HG03575 (cell line): ENCODE results near the gene KATNBL1.
A peak's percentile ranks its signal among the peaks of the same experiment; 100 is the strongest.
"Not testable (repeated sequence)": the region's sequence is repeated elsewhere in the genome, so short reads cannot be mapped to it uniquely, and the experiment has no call there.

Experiments used
- ATAC-seq: cut with Tn5 transposase; IDR thresholded peaks from one replicate; pipeline ENCODE4 v1.9.1; 2021; ENCODE audit not compliant: unreplicated experiment, insufficient number of reproducible peaks, low FRiP score; ENCODE audit errors: extremely low read depth

The KATNBL1 gene

DNA sequence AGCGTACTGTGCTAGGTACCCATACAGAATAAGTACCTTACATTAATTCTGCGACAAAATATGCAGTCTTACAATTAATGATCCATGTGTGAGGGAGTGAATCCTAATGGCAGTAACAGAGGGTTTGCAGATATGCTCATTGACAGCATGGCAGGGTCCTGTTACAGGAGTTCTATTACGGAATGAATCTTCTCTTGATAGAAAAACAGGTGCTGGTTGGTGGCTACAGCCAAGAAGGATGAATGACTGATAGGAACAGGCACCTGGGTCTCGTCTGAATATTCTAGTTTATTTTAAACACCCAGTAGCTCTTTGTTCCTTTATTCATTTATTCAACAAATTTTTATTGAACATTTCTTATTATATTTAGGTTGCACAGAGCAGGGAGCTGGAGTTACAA lies 85.2 kb downstream of the KATNBL1 start:
- no peak for ATAC-seq

- no peak for ATAC-seq
Observed at GRCh38 chr15:34122771-34123183, 87.1 kb downstream of the KATNBL1 start.

DNA sequence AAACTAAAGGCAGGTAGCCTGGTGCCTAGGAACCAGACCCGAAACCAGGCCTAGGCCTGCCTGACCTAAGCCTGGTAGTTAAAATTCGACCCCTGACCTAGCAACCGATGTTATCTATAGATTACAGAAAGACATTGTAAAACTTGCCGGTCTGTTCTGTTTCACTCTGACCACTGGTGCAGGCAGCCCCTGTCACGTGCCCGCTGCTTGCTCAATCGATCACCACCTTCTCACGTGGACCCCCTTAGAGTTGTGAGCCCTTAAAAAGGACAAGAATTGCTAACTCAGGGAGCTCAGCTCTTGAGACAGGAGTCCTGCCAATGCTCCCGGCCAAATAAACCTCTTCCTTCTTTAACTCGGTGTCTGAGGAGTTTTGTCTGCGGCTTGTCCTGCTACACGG lies 88.1 kb downstream of the KATNBL1 start:
- ATAC-seq = not testable (repeated sequence)

- ATAC-seq = not testable (repeated sequence)
Observed at GRCh38 chr15:34120420-34120819, 89.5 kb downstream of the KATNBL1 start.

DNA sequence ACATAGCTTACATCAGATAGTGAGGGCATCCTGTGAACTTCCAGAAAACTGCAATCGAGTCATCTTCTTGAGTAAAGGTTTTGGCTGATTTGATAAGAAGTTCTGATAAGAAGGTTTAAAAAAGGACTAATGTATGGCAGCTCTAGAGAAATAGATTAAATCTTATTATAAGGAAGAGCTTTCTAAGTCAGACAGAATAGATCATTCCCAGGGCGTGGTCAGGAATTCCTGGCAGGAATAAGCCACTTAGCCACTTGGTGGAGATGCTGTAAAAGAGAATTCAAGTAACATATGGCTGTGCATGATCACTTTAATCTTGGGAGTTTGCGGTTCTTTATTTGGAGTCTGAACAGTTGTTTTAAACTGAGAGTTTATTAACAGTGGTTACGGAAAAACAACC lies 90.6 kb downstream of the KATNBL1 start:
- ATAC-seq = no peak

DNA sequence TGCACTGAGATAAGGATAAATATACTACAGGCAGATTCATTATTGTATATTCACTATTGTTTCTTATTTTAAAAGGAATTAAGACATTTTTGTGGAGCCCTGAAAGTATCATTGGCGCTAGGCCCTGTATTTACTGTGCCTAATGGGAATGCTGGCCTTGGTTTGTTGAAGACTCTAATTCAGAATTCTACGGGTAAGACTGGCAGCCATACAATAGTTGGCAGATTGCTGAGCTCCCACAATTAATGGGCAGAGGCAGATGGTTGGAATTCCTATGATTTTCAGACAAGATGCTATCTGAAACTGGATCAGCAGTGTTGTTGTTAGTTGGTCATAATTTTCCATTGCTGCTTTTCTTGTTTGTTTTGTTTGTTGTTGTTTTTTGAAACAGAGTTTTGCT lies 93.3 kb downstream of the KATNBL1 start:
- ATAC-seq = no peak

GRCh38 chr15:34114739-34115138 lies 95.2 kb downstream of the KATNBL1 start:
- no peak for ATAC-seq

DNA sequence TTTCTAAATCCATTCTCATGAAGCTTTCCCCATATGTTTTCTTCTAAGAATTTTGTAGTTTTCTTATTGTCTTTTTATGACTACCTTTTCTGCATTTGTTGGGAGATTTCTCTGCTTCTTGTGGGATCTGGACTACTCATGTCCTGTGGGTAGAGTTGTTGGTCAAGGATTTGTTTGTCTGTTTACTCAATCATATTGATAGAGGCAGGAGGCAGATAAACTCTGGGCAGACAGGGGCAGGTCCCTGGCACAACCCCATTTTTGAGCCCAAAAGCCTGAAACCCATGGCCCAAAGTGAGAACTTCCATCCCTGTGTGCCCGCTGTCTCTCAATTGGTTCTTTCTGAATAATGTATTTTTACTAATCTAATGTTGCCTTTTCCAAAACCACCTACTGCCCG lies 95.7 kb downstream of the KATNBL1 start:
- no peak for ATAC-seq

DNA sequence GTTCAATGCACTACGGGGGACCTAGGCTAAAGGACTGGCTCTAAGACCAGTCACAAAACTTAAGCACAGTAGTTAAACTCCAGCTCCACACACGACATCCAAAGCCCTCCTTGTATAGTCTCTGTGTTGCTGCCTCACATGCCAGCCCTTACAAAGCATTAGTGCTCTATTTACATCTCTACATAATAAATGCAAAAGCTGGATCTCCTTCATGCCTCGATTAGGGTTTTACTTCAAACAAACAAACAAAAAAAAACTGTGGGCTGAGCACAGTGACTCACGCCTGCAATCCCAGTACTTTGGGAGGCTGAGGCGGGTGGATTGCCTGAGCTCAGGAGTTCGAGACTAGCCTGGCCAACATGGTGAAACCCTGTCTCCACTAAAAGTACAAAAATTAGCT lies 98.4 kb downstream of the KATNBL1 start:
- ATAC-seq = no peak

DNA sequence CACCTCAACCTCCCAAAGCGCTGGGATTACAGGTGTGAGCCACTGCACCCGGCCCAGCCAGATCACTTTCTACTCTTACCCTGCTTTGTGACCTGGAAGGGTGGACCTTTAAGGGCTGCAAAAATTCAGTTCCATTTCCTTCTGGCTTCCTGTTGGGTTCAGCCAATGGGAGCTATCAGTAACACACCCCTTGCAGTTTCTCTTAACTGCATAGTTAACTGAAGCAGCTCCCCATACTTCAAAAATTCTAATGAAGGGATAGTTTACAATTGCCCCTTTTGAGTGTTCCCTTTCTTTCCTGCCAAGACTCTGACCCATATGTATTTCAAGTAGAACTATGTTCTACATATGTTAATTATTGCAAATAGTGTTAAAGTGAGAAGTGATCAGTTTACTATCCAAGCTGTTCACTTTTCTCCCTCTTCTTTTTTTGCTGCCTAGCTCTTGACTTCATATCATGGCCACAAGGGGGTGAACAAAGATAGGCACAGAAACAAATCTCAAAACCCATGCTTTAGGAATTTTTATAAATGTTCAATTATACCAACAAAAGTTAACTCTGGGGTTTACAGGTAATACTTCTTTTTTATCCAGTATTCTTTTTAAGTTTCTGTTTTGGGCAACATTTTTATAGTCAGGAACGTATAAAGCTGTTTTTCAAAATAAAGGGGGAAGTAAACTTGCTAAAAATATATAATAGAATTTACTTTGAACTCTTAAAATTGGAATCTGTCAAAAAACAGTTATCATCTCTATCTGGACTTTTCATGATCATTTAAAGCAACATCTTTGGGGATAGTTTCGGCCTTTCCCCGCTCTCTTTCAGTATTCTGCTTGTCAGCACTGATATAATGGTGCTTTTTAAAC lies 99.9 kb downstream of the KATNBL1 start:
- ATAC-seq = no peak

- no peak for ATAC-seq
Observed at GRCh38 chr15:34107315-34107714, 102.6 kb downstream of the KATNBL1 start.

DNA sequence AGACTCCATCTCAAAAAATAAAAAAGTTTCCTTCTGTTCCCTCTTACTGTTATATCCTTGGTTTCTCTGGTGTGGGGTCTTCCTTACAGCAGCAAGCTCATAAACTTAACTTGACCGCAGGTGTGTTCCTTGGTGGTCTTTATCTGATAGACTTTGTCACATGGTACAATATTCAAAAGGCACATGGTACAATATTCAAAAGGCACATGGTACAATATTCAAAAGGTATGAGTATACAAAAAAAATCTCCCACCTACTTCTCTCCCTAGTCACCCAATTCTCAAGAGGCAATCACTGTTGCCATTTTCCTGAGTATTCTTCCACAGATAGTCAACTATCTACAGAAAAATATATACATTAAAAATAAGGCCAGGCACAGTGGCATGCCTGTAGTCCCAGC lies 103.5 kb downstream of the KATNBL1 start:
- ATAC-seq = no peak

DNA sequence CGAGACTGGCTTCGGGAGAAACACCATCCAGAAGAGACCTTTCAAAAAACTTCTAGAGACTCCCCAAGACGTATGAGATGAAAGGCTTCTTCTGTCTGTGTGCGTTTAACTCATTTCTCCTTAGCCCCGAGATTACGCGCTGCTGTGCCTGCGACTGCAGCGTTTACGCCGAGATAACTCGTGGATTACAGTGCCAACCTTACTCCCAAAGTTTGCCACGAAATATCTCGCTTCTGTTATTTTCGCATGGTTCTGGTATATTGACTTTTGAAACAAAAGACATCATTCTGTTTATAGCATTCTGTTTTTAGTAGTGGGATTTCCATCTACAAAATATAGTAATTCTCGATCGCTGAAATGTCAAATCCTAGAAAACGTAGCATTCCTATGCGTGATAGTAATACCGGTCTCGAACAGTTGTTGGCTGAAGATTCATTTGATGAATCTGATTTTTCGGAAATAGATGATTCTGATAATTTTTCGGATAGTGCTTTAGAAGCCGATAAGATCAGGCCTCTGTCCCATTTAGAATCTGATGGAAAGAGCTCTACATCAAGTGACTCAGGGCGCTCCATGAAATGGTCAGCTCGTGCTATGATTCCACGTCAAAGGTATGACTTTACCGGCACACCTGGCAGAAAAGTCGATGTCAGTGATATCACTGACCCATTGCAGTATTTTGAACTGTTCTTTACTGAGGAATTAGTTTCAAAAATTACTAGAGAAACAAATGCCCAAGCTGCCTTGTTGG lies 107.5 kb downstream of the KATNBL1 start:
- no peak for ATAC-seq

DNA sequence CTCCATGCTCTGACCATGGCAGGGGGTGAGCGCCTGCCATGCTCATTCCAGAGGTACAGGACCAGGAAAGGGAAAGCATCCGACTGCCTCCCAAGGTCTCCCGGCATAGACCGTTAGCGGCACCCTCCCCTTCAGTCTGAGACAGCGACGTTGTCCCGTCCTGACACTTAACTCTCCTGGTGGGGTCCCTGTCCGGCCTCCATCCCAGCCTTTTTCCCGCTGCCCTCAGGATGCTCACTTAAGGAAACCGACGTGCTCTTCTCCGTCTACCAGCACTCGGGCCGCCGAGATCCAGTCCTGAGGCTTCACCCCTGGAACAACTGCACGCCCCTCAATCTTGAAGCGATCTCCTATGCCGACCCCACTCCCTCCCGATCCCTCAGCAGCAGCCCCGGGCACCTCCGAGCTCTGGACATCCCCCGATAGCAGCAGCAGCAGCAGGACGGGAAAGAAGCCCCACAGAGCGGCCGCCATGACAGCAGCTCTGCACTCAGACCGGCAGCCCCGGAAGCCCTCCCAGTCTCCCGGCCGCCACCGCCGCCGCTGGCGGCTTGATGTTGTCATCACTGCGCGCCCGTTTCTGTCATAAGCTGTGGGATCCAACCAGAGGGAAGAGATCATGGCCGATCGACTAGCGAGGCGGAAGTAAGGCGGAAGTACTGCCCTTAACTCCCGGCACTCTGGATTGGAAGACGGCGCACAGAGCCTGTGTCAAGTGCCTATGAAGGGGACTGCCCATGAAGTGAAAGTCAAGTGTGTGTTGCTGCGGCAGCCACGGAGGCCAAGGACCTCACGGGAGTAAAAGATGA lies 108.3 kb downstream of the KATNBL1 start, which contains the start of the genes EMC7 and PGBD4:
Gene EMC7, minus strand, starts transcription at position 497 of the 809 bp plus-strand sequence. Its CDS starts 23 bp downstream, at position 474.
Gene PGBD4, plus strand, starts transcription at position 718 of the 809 bp plus-strand sequence. CDS start 449 bp downstream, outside the sequence.
- ATAC-seq = peak; percentile 87

DNA sequence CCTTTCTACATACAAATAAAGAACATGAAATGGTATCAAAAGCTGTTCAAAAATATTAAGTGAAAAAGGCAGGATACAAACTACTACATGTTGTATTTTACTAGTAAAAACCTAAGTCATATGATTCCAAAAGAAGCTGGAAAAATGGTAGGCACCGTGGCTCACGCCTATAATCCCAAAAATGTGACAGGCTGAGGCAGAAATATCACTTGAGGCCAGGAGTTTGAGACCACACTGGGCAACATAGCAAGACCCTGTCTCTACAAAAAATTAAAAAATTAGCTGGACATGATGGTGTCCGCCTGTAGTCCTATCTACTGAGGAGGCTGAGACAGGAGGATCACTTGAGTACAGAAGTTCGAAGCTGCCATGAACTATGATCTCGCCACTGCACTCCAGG lies 110.0 kb downstream of the KATNBL1 start:
- no peak for ATAC-seq
